ENCODE measurements around the gene NCF2. TPM values are rescaled to one million over a fixed set of nuclear protein-coding genes. Genes with fewer than 3 reads are reported as not detected.

The NCF2 gene
- polyA plus RNA-seq, 1 donor = 3.7 TPM

DNA sequence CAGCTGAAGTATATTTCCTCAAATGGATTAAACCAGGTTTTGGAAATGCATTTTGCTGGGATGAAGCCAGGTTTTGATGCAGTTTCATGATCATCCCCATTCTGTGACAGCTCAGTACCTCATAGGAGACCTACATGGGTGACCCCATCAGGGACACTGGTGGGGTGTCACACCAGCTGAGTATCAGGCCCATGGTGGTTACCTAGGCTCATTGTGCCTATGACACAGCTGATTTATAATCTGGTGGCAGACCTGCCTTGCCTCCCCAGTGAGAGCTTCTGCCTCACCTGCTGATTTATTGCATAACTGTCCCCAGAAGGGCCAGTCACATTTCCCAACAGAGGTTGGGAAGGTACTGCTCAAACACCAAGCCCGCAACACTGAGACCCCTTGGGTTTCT is 3.8 kb downstream of the NCF2 start:
- no peak for DNase-seq
- Histone ChIP-seq H3K4me1 (ENCODE audit: control insufficient read depth, insufficient read depth, low read length) (peaks cover 12% of the 10 kb centered on the region), H3K4me3 (ENCODE audit: low read length) (no peak overlapping the region), H3K27me3 (ENCODE audit: control insufficient read depth, insufficient read depth, low read length) (no peaks in the 10 kb centered on the region), H3K9me3 (ENCODE audit: control insufficient read depth, low read depth, low read length) (no peaks in the 10 kb centered on the region), H3K27ac (ENCODE audit: low read length) (no peak overlapping the region), H3K36me3 (ENCODE audit: control insufficient read depth, insufficient read depth, low read length) (no peaks in the 10 kb centered on the region)
- WGBS (ENCODE audit: insufficient coverage, low lambda C conversion rate) = no CpG with 5 or more reads among the region's 1 CpG

DNA sequence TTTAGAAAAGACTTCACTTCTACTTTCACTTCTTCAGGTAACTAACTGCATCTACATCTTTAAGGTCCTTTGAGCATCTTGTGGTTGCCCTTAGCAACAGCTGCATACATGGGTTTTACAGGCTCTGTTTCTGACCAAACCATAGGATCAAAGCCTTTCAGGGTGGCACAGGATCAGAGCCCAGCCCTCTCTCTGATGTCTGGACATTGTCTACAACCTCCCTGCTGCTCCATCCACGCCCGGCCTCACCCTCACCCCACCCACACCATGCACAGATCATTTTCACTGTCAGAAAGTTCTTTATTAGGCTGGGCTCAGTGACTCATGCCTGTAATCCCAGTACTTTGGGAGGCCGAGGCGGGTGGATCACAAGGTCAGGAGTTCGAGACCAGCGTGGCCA is 5.2 kb downstream of the NCF2 start:
- Histone ChIP-seq H3K9me3 (ENCODE audit: control insufficient read depth, low read depth, low read length) (no peaks in the 10 kb centered on the region), H3K4me3 (ENCODE audit: low read length) (no peak overlapping the region), H3K36me3 (ENCODE audit: control insufficient read depth, insufficient read depth, low read length) (no peaks in the 10 kb centered on the region), H3K27ac (ENCODE audit: low read length) (no peak overlapping the region), H3K4me1 (ENCODE audit: control insufficient read depth, insufficient read depth, low read length) (peaks cover 17% of the 10 kb centered on the region), H3K27me3 (ENCODE audit: control insufficient read depth, insufficient read depth, low read length) (no peaks in the 10 kb centered on the region)
- WGBS (ENCODE audit: insufficient coverage, low lambda C conversion rate) = no CpG with 5 or more reads among the region's 6 CpGs
- no peak for DNase-seq

DNA sequence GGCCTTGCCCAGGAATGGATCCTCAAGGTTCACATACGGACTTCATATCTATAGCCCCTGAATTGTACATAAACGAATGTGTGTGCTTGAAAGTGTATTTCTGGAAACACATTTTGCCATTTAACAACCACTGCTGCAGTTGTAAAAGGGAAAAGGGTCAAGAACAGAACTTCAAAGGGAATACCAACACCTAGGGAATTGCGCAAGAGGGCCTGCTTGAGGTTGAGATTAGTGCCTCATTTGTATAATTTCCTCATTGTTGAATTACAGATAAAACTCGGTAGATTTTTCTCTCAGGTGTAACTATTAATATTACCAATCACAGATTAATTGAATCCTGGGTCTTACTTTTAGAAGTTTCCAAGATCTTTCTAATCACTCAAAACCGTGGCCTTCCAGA is 6.1 kb downstream of the NCF2 start:
- Histone ChIP-seq H3K27ac (ENCODE audit: low read length) (no peak overlapping the region), H3K4me1 (ENCODE audit: control insufficient read depth, insufficient read depth, low read length) (peaks cover 19% of the 10 kb centered on the region), H3K9me3 (ENCODE audit: control insufficient read depth, low read depth, low read length) (no peaks in the 10 kb centered on the region), H3K27me3 (ENCODE audit: control insufficient read depth, insufficient read depth, low read length) (no peaks in the 10 kb centered on the region), H3K36me3 (ENCODE audit: control insufficient read depth, insufficient read depth, low read length) (no peaks in the 10 kb centered on the region), H3K4me3 (ENCODE audit: low read length) (no peak overlapping the region)
- no CpG with 5 or more reads among the region's 5 CpGs for WGBS (ENCODE audit: insufficient coverage, low lambda C conversion rate)
- DNase-seq = no peak

DNA sequence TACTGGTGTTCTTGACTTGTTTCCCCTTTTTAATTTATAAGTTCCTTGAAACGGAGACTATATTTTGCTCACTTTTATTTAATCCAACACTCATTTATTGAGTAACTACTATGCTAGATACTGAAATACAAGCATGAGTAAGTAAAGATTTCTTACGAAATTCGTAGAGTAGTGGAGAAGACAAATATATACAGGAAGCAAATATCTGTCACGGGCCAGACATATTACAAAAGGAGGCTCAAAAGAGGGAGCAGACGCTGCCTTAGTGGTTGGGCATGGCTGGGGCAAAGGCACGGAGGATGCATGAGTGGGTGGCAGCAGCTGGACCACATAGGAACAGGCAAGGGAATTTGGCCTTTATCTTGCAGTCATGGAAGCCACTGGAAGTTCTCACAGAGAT is 6.8 kb downstream of the NCF2 start:
- H3K36me3 ChIP-seq (ENCODE audit: control insufficient read depth, insufficient read depth, low read length) = no peaks in the 10 kb centered on the region
- no peaks in the 10 kb centered on the region for H3K27me3 ChIP-seq (ENCODE audit: control insufficient read depth, insufficient read depth, low read length)
- peaks cover 16% of the 10 kb centered on the region for H3K4me1 ChIP-seq (ENCODE audit: control insufficient read depth, insufficient read depth, low read length)
- H3K27ac ChIP-seq (ENCODE audit: low read length) = no peak overlapping the region
- H3K9me3 ChIP-seq (ENCODE audit: control insufficient read depth, low read depth, low read length) = no peaks in the 10 kb centered on the region
- no peak overlapping the region for H3K4me3 ChIP-seq (ENCODE audit: low read length)
- no peak for DNase-seq
- no CpG with 5 or more reads among the region's 6 CpGs for WGBS (ENCODE audit: insufficient coverage, low lambda C conversion rate)

DNA sequence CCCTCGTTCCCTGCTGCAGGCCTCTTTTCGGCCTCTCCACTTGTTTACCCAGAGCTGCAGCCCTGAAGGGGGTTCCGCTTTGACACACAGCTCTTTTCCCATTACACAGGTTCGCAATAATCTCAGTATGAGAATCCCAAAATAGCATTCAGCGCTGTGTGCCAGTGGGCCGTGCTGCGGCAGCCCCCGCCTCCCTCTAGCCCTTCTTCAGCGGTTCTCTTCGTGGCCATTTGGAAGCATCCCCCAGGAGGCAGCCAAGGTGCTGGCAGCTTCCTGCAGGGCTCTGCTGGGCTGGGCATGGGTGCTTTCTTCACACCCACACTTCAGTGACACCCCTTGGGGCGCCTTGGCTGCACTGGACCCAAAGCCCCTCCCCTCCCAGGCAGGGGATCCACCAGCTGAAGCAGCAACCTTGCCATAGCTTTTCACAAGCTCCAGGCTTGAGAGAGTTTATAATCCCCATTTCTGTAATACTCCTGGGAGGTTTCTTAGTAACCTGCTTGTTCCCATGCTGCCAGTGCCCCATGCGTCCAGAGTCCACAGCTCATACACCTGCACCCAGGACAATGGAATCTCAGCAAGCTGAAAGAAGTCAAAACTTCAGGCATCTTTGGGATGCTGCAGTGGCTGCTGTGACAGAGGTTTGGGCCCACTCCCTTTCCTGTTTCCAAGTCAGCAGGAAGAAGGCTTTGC is 8.1 kb downstream of the NCF2 start:
- no CpG with 5 or more reads among the region's 12 CpGs for WGBS (ENCODE audit: insufficient coverage, low lambda C conversion rate)
- Histone ChIP-seq H3K4me3 (ENCODE audit: low read length) (no peak overlapping the region), H3K27me3 (ENCODE audit: control insufficient read depth, insufficient read depth, low read length) (no peaks in the 10 kb centered on the region), H3K36me3 (ENCODE audit: control insufficient read depth, insufficient read depth, low read length) (no peaks in the 10 kb centered on the region), H3K4me1 (ENCODE audit: control insufficient read depth, insufficient read depth, low read length) (peaks cover 17% of the 10 kb centered on the region), H3K9me3 (ENCODE audit: control insufficient read depth, low read depth, low read length) (no peaks in the 10 kb centered on the region), H3K27ac (ENCODE audit: low read length) (peak overlapping the region; percentile 24)
- peak; percentile 44 to 75 for DNase-seq

DNA sequence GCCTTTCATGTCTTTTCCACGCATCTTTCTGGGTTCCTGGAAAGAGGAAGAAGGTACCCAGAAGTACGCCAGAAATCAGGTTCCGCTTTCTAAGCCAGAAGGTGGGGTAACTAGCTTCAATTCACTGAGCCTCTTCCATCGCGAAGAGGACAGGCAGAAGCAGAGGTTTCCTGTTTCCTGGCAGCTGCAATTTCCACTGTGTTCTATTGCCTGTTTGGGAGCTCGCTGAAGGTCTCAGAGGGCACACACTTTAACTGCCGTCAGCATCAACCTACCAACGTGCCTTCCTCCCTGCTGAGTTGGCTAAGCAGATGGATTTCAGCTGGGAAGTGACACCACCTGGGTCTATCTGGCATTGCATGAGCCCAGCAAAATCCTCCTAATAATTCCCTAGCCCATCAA is 10.0 kb downstream of the NCF2 start:
- Histone ChIP-seq H3K4me3 (ENCODE audit: low read length) (no peak overlapping the region), H3K9me3 (ENCODE audit: control insufficient read depth, low read depth, low read length) (no peaks in the 10 kb centered on the region), H3K4me1 (ENCODE audit: control insufficient read depth, insufficient read depth, low read length) (peaks cover 17% of the 10 kb centered on the region), H3K27me3 (ENCODE audit: control insufficient read depth, insufficient read depth, low read length) (no peaks in the 10 kb centered on the region), H3K36me3 (ENCODE audit: control insufficient read depth, insufficient read depth, low read length) (no peaks in the 10 kb centered on the region), H3K27ac (ENCODE audit: low read length) (no peak overlapping the region)
- DNase-seq = peak; percentile 27 to 33
- no CpG with 5 or more reads among the region's 8 CpGs for WGBS (ENCODE audit: insufficient coverage, low lambda C conversion rate)

DNA sequence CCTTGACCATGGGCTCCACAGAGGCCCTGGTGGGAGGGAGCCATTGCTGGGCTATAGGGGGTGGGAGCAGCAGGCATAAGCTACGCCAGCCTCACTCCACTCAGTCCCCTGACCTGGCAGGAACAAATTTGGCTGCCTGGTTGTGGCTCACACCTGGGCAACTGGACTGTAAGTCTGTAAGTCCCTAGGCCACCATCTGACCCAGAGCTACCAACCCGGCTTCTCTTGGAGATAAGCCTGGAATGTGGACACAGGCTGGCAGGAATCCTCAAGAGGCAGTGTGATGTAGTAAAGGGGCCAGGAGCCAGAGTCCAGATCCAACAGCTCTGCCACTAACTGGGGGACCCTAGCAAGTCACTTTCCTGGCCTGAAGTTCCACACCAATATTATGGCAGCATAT is 11.4 kb downstream of the NCF2 start:
- no CpG with 5 or more reads among the region's 2 CpGs for WGBS (ENCODE audit: insufficient coverage, low lambda C conversion rate)
- DNase-seq = peak; percentile 69 to 72
- no peaks in the 10 kb centered on the region for H3K27me3 ChIP-seq (ENCODE audit: control insufficient read depth, insufficient read depth, low read length)
- H3K4me1 ChIP-seq (ENCODE audit: control insufficient read depth, insufficient read depth, low read length) = peaks cover 17% of the 10 kb centered on the region
- no peaks in the 10 kb centered on the region for H3K36me3 ChIP-seq (ENCODE audit: control insufficient read depth, insufficient read depth, low read length)
- peak overlapping the region; percentile 40 for H3K27ac ChIP-seq (ENCODE audit: low read length)
- no peak overlapping the region for H3K4me3 ChIP-seq (ENCODE audit: low read length)
- H3K9me3 ChIP-seq (ENCODE audit: control insufficient read depth, low read depth, low read length) = no peaks in the 10 kb centered on the region

DNA sequence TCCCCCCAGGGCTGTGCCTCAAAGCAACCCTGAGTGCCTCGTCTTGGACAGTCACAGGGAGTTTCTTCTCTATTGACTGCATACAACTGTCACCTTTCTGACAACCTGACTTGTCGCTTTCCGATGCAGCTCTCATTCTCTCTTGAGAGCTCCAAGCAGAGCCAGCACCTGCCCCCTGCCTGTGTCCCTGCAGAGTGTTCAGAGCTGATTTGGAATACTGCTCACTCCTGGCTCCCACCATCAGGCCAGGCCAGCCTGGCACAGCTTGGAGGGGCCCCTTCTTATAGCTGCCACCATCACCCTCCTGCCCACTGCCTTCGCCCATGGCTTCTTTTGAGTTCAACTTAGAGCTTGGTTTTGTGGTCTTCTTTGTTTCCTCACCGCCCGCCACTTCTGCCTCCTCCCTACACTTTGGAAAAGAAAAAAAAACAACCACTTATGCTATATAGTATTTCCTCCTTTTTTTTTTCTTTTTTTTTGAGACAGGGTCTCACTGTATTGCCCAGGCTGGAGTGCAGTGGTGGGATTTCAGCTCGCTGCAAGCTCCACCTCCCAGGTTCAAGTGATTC is 12.3 kb downstream of the NCF2 start:
- Histone ChIP-seq H3K27ac (ENCODE audit: low read length) (no peak overlapping the region), H3K9me3 (ENCODE audit: control insufficient read depth, low read depth, low read length) (no peaks in the 10 kb centered on the region), H3K27me3 (ENCODE audit: control insufficient read depth, insufficient read depth, low read length) (no peaks in the 10 kb centered on the region), H3K4me3 (ENCODE audit: low read length) (no peak overlapping the region), H3K4me1 (ENCODE audit: control insufficient read depth, insufficient read depth, low read length) (peaks cover 17% of the 10 kb centered on the region), H3K36me3 (ENCODE audit: control insufficient read depth, insufficient read depth, low read length) (no peaks in the 10 kb centered on the region)
- no peak for DNase-seq
- WGBS (ENCODE audit: insufficient coverage, low lambda C conversion rate) = 87% methylated on average over 3 of the region's 7 CpGs

DNA sequence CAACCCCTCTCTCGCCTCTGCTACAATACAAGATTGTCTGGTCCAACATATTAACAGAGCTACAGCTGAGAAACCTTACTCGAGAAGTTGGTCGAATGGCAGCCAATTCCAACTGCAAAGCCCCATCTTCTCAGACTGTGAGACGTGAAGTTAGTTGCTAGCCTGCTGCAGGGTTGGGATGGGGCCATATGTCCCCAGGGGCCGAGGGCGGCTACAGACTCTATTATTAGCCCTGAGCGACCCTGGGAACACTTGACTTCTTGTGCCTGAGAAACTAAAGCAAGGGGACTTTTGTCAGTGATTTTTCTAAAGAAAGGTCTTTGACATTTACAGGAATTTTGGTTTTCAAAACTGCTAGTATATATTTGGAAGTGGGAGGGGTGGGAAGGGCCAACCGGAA is 13.7 kb downstream of the NCF2 start:
- H3K4me1 ChIP-seq (ENCODE audit: control insufficient read depth, insufficient read depth, low read length) = peaks cover 12% of the 10 kb centered on the region
- H3K9me3 ChIP-seq (ENCODE audit: control insufficient read depth, low read depth, low read length) = no peaks in the 10 kb centered on the region
- 100% methylated on average over 1 of the region's 8 CpGs for WGBS (ENCODE audit: insufficient coverage, low lambda C conversion rate)
- DNase-seq = no peak
- no peak overlapping the region for H3K4me3 ChIP-seq (ENCODE audit: low read length)
- H3K27me3 ChIP-seq (ENCODE audit: control insufficient read depth, insufficient read depth, low read length) = no peaks in the 10 kb centered on the region
- no peak overlapping the region for H3K27ac ChIP-seq (ENCODE audit: low read length)
- no peaks in the 10 kb centered on the region for H3K36me3 ChIP-seq (ENCODE audit: control insufficient read depth, insufficient read depth, low read length)

DNA sequence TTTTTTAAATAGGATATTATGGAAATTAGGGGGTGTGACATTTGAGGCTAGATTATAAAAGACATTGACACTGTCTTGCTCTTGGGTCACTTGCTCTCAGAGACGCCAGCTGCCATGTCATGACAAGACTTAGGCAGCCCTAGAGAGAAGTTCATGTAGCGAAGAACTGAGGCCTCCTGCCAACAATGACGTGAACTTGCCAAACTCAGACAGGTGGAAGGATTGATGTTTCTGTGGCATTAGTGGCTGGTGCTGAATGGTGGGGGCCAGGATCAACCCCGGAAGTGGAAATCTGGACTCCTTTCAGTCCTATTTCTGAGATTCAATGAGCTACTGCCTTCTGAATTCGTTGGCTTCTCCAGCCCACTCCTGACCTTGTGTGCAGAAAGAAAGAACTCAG is 14.7 kb downstream of the NCF2 start:
- WGBS (ENCODE audit: insufficient coverage, low lambda C conversion rate) = no CpG with 5 or more reads among the region's 5 CpGs
- Histone ChIP-seq H3K4me1 (ENCODE audit: control insufficient read depth, insufficient read depth, low read length) (peaks cover 12% of the 10 kb centered on the region), H3K36me3 (ENCODE audit: control insufficient read depth, insufficient read depth, low read length) (no peaks in the 10 kb centered on the region), H3K4me3 (ENCODE audit: low read length) (no peak overlapping the region), H3K27me3 (ENCODE audit: control insufficient read depth, insufficient read depth, low read length) (no peaks in the 10 kb centered on the region), H3K27ac (ENCODE audit: low read length) (no peak overlapping the region), H3K9me3 (ENCODE audit: control insufficient read depth, low read depth, low read length) (no peaks in the 10 kb centered on the region)
- no peak for DNase-seq

DNA sequence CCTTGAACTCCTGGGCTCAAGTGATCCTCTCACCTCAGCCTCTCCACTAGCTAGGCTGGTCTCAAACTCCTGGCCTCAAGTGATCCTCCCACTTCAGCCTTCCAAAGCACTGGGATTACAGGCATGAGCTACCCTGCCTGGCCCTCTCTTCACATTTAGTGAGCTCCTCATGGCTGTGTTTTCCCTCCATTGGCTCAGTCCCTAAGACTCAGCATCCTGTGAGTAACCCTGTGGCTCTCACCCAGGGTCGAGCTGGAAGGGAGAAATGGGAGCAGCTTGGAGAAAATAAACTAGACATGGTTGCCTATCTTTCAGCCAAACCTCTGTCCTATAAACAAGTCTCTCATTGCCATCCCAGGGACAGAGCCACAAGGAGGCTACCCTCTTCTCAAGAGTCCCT is 17.5 kb downstream of the NCF2 start:
- no peak for DNase-seq
- WGBS (ENCODE audit: insufficient coverage, low lambda C conversion rate) = no CpG with 5 or more reads among the region's 1 CpG
- Histone ChIP-seq H3K27me3 (ENCODE audit: control insufficient read depth, insufficient read depth, low read length) (no peaks in the 10 kb centered on the region), H3K36me3 (ENCODE audit: control insufficient read depth, insufficient read depth, low read length) (no peaks in the 10 kb centered on the region), H3K4me1 (ENCODE audit: control insufficient read depth, insufficient read depth, low read length) (no peaks in the 10 kb centered on the region), H3K9me3 (ENCODE audit: control insufficient read depth, low read depth, low read length) (no peaks in the 10 kb centered on the region), H3K4me3 (ENCODE audit: low read length) (no peak overlapping the region), H3K27ac (ENCODE audit: low read length) (no peak overlapping the region)
